ENCODE results near the gene LRRC53. TPM values are rescaled to one million over a fixed set of nuclear protein-coding genes. Genes with fewer than 3 reads are reported as not detected.

The LRRC53 gene
- polyA plus RNA-seq, 1 donor (not counting 4 experiments of a cell fraction or from before 2014, with no cell fraction given), result not detected

GRCh38 chr1:74470936-74471335 is 41.5 kb downstream of the LRRC53 start:
- Histone ChIP-seq H2AFZ (ENCODE audit: control insufficient read depth, low read length) (no peak overlapping the region), H3K36me3 (ENCODE audit: control insufficient read depth in 2 of 2, extremely low read depth in 1 of 2, insufficient read depth in 2 of 2, low read length in 2 of 2) (no peaks in the 10 kb centered on the region), H3K4me3 (ENCODE audit: control insufficient read depth in 2 of 3, extremely low read depth in 1 of 3, insufficient read depth in 2 of 3, low read depth in 1 of 3, low read length in 3 of 3) (no peak overlapping the region), H3K9me3 (ENCODE audit: control insufficient read depth, low read depth, low read length) (no peaks in the 10 kb centered on the region), H3K27ac (ENCODE audit: control insufficient read depth, insufficient read depth, low read length) (no peak overlapping the region), H4K20me1 (ENCODE audit: control insufficient read depth, extremely low read depth, insufficient read depth, low read length) (no peaks in the 10 kb centered on the region), H3K79me2 (ENCODE audit: control insufficient read depth, insufficient read depth, low read length) (no peaks in the 10 kb centered on the region), H3K9me1 (ENCODE audit: control insufficient read depth, extremely low read depth, insufficient read depth, low read length) (no peaks in the 10 kb centered on the region), H3K27me3 (ENCODE audit: control insufficient read depth, extremely low read depth, insufficient read depth, low read length) (no peaks in the 10 kb centered on the region), H3K9ac (ENCODE audit: control insufficient read depth, extremely low read depth, insufficient read depth, low read length) (no peak overlapping the region), H3K4me1 (ENCODE audit: control insufficient read depth, extremely low read depth, insufficient read depth, low read length) (no peaks in the 10 kb centered on the region), H3K4me2 (ENCODE audit: control insufficient read depth, extremely low read depth, insufficient read depth, low read depth, low read length) (no peak overlapping the region)
- TF ChIP-seq CTCF (optimal IDR thresholded peaks at IDR 0.05 in 1 of 3, IDR thresholded peaks at IDR 0.05 in 1 of 3, conservative IDR thresholded peaks at IDR 0.05 in 1 of 3; ENCODE audit: extremely low read depth in 1 of 3, insufficient read depth in 2 of 3, low read length in 3 of 3) (no peak), EZH2 (IDR thresholded peaks at IDR 0.05; ENCODE audit: low read length) (no peak)
- DNase-seq (ENCODE audit: low read depth, low spot score) (no peak), FAIRE-seq (no peak)
- dilution Hi-C loops (cut with MboI; ENCODE audit: extremely low pct_ligation_motif_present, low sequenced_read_pairs), result no loop called here

DNA sequence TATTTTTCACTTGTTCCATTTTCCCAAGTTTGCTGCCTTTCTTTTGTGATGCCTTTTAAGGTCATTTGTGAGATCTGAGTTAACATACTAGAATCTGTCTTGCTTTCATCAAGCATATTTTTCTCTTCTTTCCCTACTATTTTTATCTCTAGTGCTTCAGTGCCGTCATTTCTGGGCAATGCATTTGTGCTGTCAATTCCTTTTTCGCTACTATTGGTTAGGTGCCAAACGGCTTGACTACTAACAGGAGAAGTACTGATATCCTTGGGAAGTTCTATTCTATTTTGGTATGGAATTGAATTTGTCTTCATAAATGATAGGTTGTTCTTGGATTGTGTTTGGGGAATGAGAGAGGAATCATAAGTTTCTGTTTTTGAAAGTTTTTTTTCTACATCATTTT is 42.2 kb downstream of the LRRC53 start:
- Histone ChIP-seq H3K36me3 (ENCODE audit: control insufficient read depth in 2 of 2, extremely low read depth in 1 of 2, insufficient read depth in 2 of 2, low read length in 2 of 2) (no peaks in the 10 kb centered on the region), H2AFZ (ENCODE audit: control insufficient read depth, low read length) (no peak overlapping the region), H3K9me3 (ENCODE audit: control insufficient read depth, low read depth, low read length) (no peaks in the 10 kb centered on the region), H3K9ac (ENCODE audit: control insufficient read depth, extremely low read depth, insufficient read depth, low read length) (no peak overlapping the region), H3K4me1 (ENCODE audit: control insufficient read depth, extremely low read depth, insufficient read depth, low read length) (no peaks in the 10 kb centered on the region), H3K4me3 (ENCODE audit: control insufficient read depth in 2 of 3, extremely low read depth in 1 of 3, insufficient read depth in 2 of 3, low read depth in 1 of 3, low read length in 3 of 3) (no peak overlapping the region), H4K20me1 (ENCODE audit: control insufficient read depth, extremely low read depth, insufficient read depth, low read length) (no peaks in the 10 kb centered on the region), H3K27me3 (ENCODE audit: control insufficient read depth, extremely low read depth, insufficient read depth, low read length) (no peaks in the 10 kb centered on the region), H3K9me1 (ENCODE audit: control insufficient read depth, extremely low read depth, insufficient read depth, low read length) (no peaks in the 10 kb centered on the region), H3K79me2 (ENCODE audit: control insufficient read depth, insufficient read depth, low read length) (no peaks in the 10 kb centered on the region), H3K27ac (ENCODE audit: control insufficient read depth, insufficient read depth, low read length) (no peak overlapping the region), H3K4me2 (ENCODE audit: control insufficient read depth, extremely low read depth, insufficient read depth, low read depth, low read length) (no peak overlapping the region)
- DNase-seq (ENCODE audit: low read depth, low spot score) (no peak), FAIRE-seq (no peak)
- dilution Hi-C loops (cut with MboI; ENCODE audit: extremely low pct_ligation_motif_present, low sequenced_read_pairs), result no loop called here
- no peak for TF ChIP-seq CTCF (optimal IDR thresholded peaks at IDR 0.05 in 1 of 3, IDR thresholded peaks at IDR 0.05 in 1 of 3, conservative IDR thresholded peaks at IDR 0.05 in 1 of 3; ENCODE audit: extremely low read depth in 1 of 3, insufficient read depth in 2 of 3, low read length in 3 of 3)
- TF ChIP-seq EZH2 (IDR thresholded peaks at IDR 0.05; ENCODE audit: low read length), result no peak
